ENCODE results near the gene DNAJC16. TPM values are rescaled to one million over a fixed set of nuclear protein-coding genes. Genes with fewer than 3 reads are reported as not detected.

DNAJC16 gene
- total RNA-seq, 1 donor from 2014 or later: 35.9 TPM

GRCh38 chr1:15557594-15557993, 30.9 kb downstream of the DNAJC16 start:
- Mint-ChIP-seq H3K27me3 (no peaks in the 10 kb centered on the region), H3K4me1 (peaks cover under 1% of the 10 kb centered on the region), H3K27ac (no peak overlapping the region), H3K9me3 (no peaks in the 10 kb centered on the region), H3K4me3 (no peak overlapping the region), H3K36me3 (ENCODE audit: low read depth) (peaks cover 30% of the 10 kb centered on the region)
- intact Hi-C loops (cut with micrococcal nuclease): no loop called here
- ATAC-seq (ENCODE audit: low read depth): no peak
- ChIA-PET POLR2A (no interaction called here), CTCF (no interaction called here)
- TF ChIP-seq CTCF (IDR thresholded peaks at IDR 0.05): no peak
- DNase-seq: no peak

- no peaks in the 10 kb centered on the region for H3K27me3 Mint-ChIP-seq
- no peak for TF ChIP-seq CTCF (IDR thresholded peaks at IDR 0.05)
- intact Hi-C loops (cut with micrococcal nuclease): no loop called here
Observed at GRCh38 chr1:15558516-15558915, 31.9 kb downstream of the DNAJC16 start.

DNA sequence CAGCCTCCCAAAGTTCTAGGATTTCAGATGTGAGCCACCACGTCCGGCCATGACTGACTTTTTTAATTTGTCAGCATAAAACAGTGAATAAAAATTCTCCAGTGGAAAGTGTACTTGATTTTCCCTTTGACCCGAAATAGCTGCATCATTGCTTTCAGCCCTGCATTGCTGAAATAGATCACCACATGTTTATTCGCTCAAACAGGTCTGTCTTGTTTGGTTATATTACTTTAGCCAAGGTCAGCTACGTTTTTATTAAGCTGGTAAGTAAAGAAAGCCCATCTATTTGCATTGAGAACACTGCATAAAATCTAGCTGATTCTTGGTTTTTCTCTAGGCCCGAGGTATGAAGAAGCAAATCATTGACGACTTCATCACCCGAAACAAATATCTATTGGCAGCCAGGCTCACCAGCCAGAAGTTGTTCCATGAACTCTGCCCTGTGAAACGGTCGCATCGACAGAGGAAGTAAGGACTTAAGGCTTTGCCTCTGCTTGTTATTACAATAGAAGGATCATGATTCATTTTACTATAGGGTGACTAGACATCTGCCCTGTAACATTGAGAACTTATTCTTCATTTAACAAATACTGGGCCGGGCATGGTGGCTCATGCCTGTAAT, 32.7 kb downstream of the DNAJC16 start:
- Mint-ChIP-seq H3K4me3 (no peak overlapping the region), H3K4me1 (peaks cover 16% of the 10 kb centered on the region), H3K36me3 (ENCODE audit: low read depth) (peaks cover 36% of the 10 kb centered on the region), H3K9me3 (no peaks in the 10 kb centered on the region), H3K27me3 (no peaks in the 10 kb centered on the region), H3K27ac (no peak overlapping the region)
- no peak for TF ChIP-seq CTCF (IDR thresholded peaks at IDR 0.05)
- no peak for DNase-seq
- ATAC-seq (ENCODE audit: low read depth): no peak
- CTCF ChIA-PET: no interaction called here
- POLR2A ChIA-PET: interaction anchor here (0.6 kb wide), 1 partner anchor 13 kb away, joined by 4 read pairs; no protein-coding TSS in a partner anchor
- intact Hi-C loops (cut with micrococcal nuclease): no loop called here

More at GRCh38 chr1:15558516-15558915, 31.9 kb downstream of the DNAJC16 start:
- no peak for ATAC-seq (ENCODE audit: low read depth)
- H3K4me1 Mint-ChIP-seq: peaks cover 9% of the 10 kb centered on the region
- H3K4me3 Mint-ChIP-seq: no peak overlapping the region
- no peaks in the 10 kb centered on the region for H3K9me3 Mint-ChIP-seq
- H3K36me3 Mint-ChIP-seq (ENCODE audit: low read depth): peaks cover 34% of the 10 kb centered on the region
- no peak for DNase-seq
- ChIA-PET POLR2A (no interaction called here), CTCF (no interaction called here)
- no peak overlapping the region for H3K27ac Mint-ChIP-seq

DNA sequence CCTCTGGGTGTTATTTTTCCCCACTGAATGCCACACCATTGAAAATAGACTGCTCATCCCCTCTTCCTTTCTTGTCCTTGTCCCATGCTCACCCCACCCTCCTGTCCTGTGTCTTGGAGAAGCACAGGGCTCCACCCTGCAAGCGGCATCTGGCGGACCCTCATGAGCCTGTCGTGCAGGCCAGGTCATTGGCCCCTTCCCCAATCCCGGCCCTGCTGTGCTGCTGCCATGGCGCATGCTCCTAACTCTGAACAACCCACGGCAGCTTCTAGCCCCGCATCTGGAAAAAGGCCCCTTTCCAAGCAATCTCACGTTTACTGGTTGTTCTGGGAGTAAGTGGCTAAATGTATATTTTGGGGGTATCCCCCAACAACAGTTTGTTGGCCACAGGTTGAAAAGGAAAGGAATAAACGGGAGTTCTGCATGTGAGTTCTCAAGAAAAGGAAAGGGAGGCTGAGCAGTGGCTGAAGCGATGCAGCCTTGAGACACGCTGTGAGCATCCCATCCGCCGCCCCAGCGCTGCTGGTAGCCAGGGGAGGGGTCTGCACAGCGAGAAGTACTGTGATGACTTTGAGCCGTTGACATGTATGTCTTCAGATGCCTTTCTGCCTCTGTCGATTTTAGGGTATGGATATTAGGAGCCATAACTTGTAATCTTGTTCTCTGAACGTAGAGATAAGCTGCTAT, 41.9 kb downstream of the DNAJC16 start:
- ChIA-PET CTCF (no interaction called here), POLR2A (no interaction called here)
- H3K27me3 Mint-ChIP-seq: no peaks in the 10 kb centered on the region
- DNase-seq (no peak), ATAC-seq (ENCODE audit: low read depth) (no peak)
- no peaks in the 10 kb centered on the region for H3K9me3 Mint-ChIP-seq
- H3K27ac Mint-ChIP-seq: peak overlapping the region; percentile 31
- H3K36me3 Mint-ChIP-seq (ENCODE audit: low read depth): peaks cover 58% of the 10 kb centered on the region
- intact Hi-C loops (cut with micrococcal nuclease): no loop called here
- no peak overlapping the region for H3K4me3 Mint-ChIP-seq
- peaks cover 49% of the 10 kb centered on the region for H3K4me1 Mint-ChIP-seq
- TF ChIP-seq CTCF (IDR thresholded peaks at IDR 0.05): no peak

GRCh38 chr1:15570861-15571260, 44.2 kb downstream of the DNAJC16 start:
- no peaks in the 10 kb centered on the region for H3K9me3 Mint-ChIP-seq
- ATAC-seq (ENCODE audit: low read depth) (no peak), DNase-seq (no peak)
- TF ChIP-seq CTCF (IDR thresholded peaks at IDR 0.05): no peak
- H3K27ac Mint-ChIP-seq: peak overlapping the region; percentile 86
- CTCF ChIA-PET: interaction anchor here (0.5 to 1.3 kb wide), 2 partner anchors 13 to 1882 kb away, joined by 3 to 4 read pairs; partner anchors contain the start of gene AGMAT
- H3K4me3 Mint-ChIP-seq: peak overlapping the region; percentile 56
- no peaks in the 10 kb centered on the region for H3K27me3 Mint-ChIP-seq
- intact Hi-C loops (cut with micrococcal nuclease): loop anchor here (1.0 to 2.0 kb wide), 5 partner anchors 13 to 110 kb away; partner anchors contain the start of genes DDI2 and DNAJC16
- H3K4me1 Mint-ChIP-seq: peaks cover 30% of the 10 kb centered on the region
- H3K36me3 Mint-ChIP-seq (ENCODE audit: low read depth): peaks cover 53% of the 10 kb centered on the region
- POLR2A ChIA-PET: interaction anchor here (0.5 to 2.3 kb wide), 7 partner anchors 13 to 127 kb away, joined by 3 to 29 read pairs (median 6); partner anchors contain the start of genes DDI2 and DNAJC16

Data from activated B cell treated with CpG ODN at 0.5 μM for 24 hours (primary cell).